Measurements from ENCODE around the gene COL15A1.

DNA sequence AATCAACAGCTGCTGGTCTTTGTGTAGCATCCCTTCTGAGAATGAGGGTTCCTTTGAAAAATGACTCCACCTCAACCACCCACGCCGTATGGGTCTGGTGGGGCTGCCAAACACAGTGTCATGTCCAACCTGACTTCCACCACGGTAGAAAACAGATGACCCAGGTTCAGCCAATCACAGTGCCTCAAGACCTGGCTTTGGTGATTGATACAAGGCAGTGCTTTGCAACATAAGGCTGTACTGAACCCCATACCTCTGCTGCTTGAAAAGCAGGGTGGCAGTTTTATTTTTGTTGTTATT, 149.7 kb downstream of the COL15A1 start:
- TF ChIP-seq CTCF (conservative IDR thresholded peaks at IDR 0.05; ENCODE audit: low read depth, low read length) (no peak), EZH2 (IDR thresholded peaks at IDR 0.05; ENCODE audit: borderline replicate concordance, low read depth, low read length, poor library complexity, severe bottlenecking) (no peak)

Measured in A673 (cell line).